Activated CD8-positive, alpha-beta memory T cell treated with anti-CD3 and anti-CD28 coated beads, Interleukin-2, amount 50 U/mL, for 4 hours (primary cell): ENCODE measurements around the gene KIAA1958.

Experiments
- DNase-seq: peaks from one replicate; pipeline ENCODE4 v3.0.0-alpha.2; 2020

Gene KIAA1958

GRCh38 chr9:112531666-112532282, 45.1 kb downstream of the KIAA1958 start:
- DNase-seq, result no peak

- no peak for DNase-seq
Observed at GRCh38 chr9:112532427-112532826, 45.8 kb downstream of the KIAA1958 start.

- no peak for DNase-seq
Observed at GRCh38 chr9:112533660-112534059, 47.0 kb downstream of the KIAA1958 start.

- no peak for DNase-seq
Observed at GRCh38 chr9:112535301-112535700, 48.7 kb downstream of the KIAA1958 start.

GRCh38 chr9:112535811-112536210, 49.2 kb downstream of the KIAA1958 start:
- DNase-seq, result no peak

GRCh38 chr9:112537561-112537960, 50.9 kb downstream of the KIAA1958 start:
- no peak for DNase-seq

- DNase-seq, result no peak
Observed at GRCh38 chr9:112540800-112541199, 54.2 kb downstream of the KIAA1958 start.

GRCh38 chr9:112541685-112542084, 55.1 kb downstream of the KIAA1958 start:
- no peak for DNase-seq

- DNase-seq, result no peak
Observed at GRCh38 chr9:112542593-112543292, 56.1 kb downstream of the KIAA1958 start.

GRCh38 chr9:112544477-112544876, 57.9 kb downstream of the KIAA1958 start:
- DNase-seq, result no peak

- no peak for DNase-seq
Observed at GRCh38 chr9:112545237-112545636, 58.6 kb downstream of the KIAA1958 start.

GRCh38 chr9:112546149-112547012, 59.8 kb downstream of the KIAA1958 start:
- DNase-seq, result no peak

GRCh38 chr9:112548051-112548440, 61.4 kb downstream of the KIAA1958 start:
- DNase-seq, result no peak

- DNase-seq, result no peak
Observed at GRCh38 chr9:112548836-112549595, 62.4 kb downstream of the KIAA1958 start.

GRCh38 chr9:112550531-112550930, 63.9 kb downstream of the KIAA1958 start:
- DNase-seq, result no peak

- DNase-seq, result no peak
Observed at GRCh38 chr9:112551641-112552040, 65.0 kb downstream of the KIAA1958 start.

GRCh38 chr9:112552229-112553056, 65.8 kb downstream of the KIAA1958 start:
- no peak for DNase-seq

- no peak for DNase-seq
Observed at GRCh38 chr9:112553256-112553826, 66.7 kb downstream of the KIAA1958 start.

GRCh38 chr9:112554516-112554915, 67.9 kb downstream of the KIAA1958 start:
- DNase-seq, result no peak

GRCh38 chr9:112555101-112555643, 68.5 kb downstream of the KIAA1958 start:
- DNase-seq, result no peak

- DNase-seq, result no peak
Observed at GRCh38 chr9:112555844-112556482, 69.3 kb downstream of the KIAA1958 start.
